PC-3 (cell line): ENCODE data around the gene CNTN2. TPM values are rescaled to one million over a fixed set of nuclear protein-coding genes. Genes with fewer than 3 reads are reported as not detected.

ENCODE experiments used
- ATAC-seq: fragments of 200-7000 bp; cut with Tn5 transposase; 2 replicates; pipeline ENCODE4 v1.9.1; 2020; ENCODE audit warnings: mild to moderate bottlenecking, moderate library complexity
- BruUV-seq: library from RNA; stranded (reverse); fragments of 400-500 nt; replicated peaks from 2 replicates; lab custom pipeline; 2021; lab: Mats Ljungman, UMichigan
- CTCF ChIA-PET: fragments of 300-600 bp; sonication (Branson Sonifier 250); formaldehyde crosslinking; loops from one replicate; lab custom pipeline; 2022; ENCODE audit warnings: antibody characterized with exemption; lab: Charles Lee
- POLR2A ChIA-PET: fragments of 300-600 bp; sonication (Branson Sonifier 250); formaldehyde crosslinking; loops from one replicate; lab custom pipeline; 2022; ENCODE audit warnings: antibody characterized with exemption; ENCODE audit not compliant: unreplicated experiment; lab: Charles Lee
- DNase-seq: peaks from one replicate; pipeline ENCODE4 v3.0.0-alpha.2; 2015
- H2AFZ ChIP-seq: fragments of 300-600 bp; sonication (generic); 2 replicates; pipeline ENCODE4 v1.6.0; 2016; ENCODE audit warnings: antibody characterized with exemption, low read length
- H3F3A ChIP-seq: fragments of 300-600 bp; sonication (generic); one replicate; pipeline ENCODE4 v1.6.0; 2017; ENCODE audit warnings: antibody characterized with exemption, low read length, control low read depth, mild to moderate bottlenecking; ENCODE audit not compliant: unreplicated experiment
- H3K27ac ChIP-seq: fragments of 300-600 bp; sonication (generic); 2 replicates; pipeline ENCODE4 v1.5.1; 2016; ENCODE audit warnings: mild to moderate bottlenecking, low read length
- H3K27me3 ChIP-seq: fragments of 300-600 bp; sonication (generic); 2 replicates; pipeline ENCODE4 v1.6.1; 2016; ENCODE audit warnings: low read length, mixed read lengths
- H3K36me3 ChIP-seq: fragments of 300-600 bp; sonication (generic); 2 replicates; pipeline ENCODE4 v1.6.1; 2016; ENCODE audit warnings: low read depth, mixed run types, low read length, mixed read lengths
- H3K4me1 ChIP-seq: fragments of 300-600 bp; sonication (generic); 2 replicates; pipeline ENCODE4 v1.5.1; 2016; ENCODE audit warnings: low read length; ENCODE audit not compliant: insufficient read depth
- H3K4me2 ChIP-seq: fragments of 300-600 bp; sonication (generic); 2 replicates; pipeline ENCODE4 v1.6.0; 2016; ENCODE audit warnings: low read length
- H3K4me3 ChIP-seq: fragments of 300-600 bp; sonication (generic); 2 replicates; pipeline ENCODE4 v1.5.1; 2016; ENCODE audit warnings: mild to moderate bottlenecking, low read length, mixed read lengths
- H3K79me2 ChIP-seq: fragments of 300-600 bp; sonication (generic); 2 replicates; pipeline ENCODE4 v1.6.1; 2017; ENCODE audit warnings: low read length, mixed read lengths
- H3K9ac ChIP-seq: fragments of 300-600 bp; sonication (generic); 2 replicates; pipeline ENCODE4 v1.6.0; 2016; ENCODE audit warnings: mild to moderate bottlenecking, low read length
- H3K9me2 ChIP-seq: fragments of 300-600 bp; sonication (generic); replicated peaks from 2 replicates; pipeline ENCODE4 v1.6.1; 2016; ENCODE audit warnings: mixed run types, low read length, mixed read lengths
- H3K9me3 ChIP-seq: fragments of 300-600 bp; sonication (generic); 2 replicates; pipeline ENCODE4 v1.6.1; 2016; ENCODE audit warnings: low read length, mixed read lengths
- H4K20me1 ChIP-seq: fragments of 300-600 bp; sonication (generic); 2 replicates; pipeline ENCODE4 v1.6.1; 2016; ENCODE audit warnings: low read length, mixed read lengths
- EZH2 ChIP-seq: fragments of 300-600 bp; sonication (generic); IDR thresholded peaks from one replicate; pipeline ENCODE4 v1.6.1; 2017; ENCODE audit warnings: antibody characterized with exemption, mild to moderate bottlenecking, low read length; ENCODE audit not compliant: unreplicated experiment
- EZH2phosphoT487 ChIP-seq: fragments of 300-600 bp; sonication (generic); IDR thresholded peaks from 2 replicates; pipeline ENCODE4 v1.6.1; 2018; ENCODE audit warnings: mild to moderate bottlenecking, antibody characterized with exemption, low read length, borderline replicate concordance
- intact Hi-C: fragments of 100-400 bp; cut with micrococcal nuclease; formaldehyde crosslinking; loops from 2 replicates; pipeline ENCODE4 v1.9.0; 2023
- total RNA-seq: library from RNA; depleted of rRNA; stranded (reverse); fragments of >200 nt; gene quantifications from 2 replicates; pipeline ENCODE4 v1.2.3, GENCODE V29; 2014
- TF ChIP-seq, protein P1 (sequence below): fragments of 300-600 bp; sonication (generic); conservative IDR thresholded peaks from 2 replicates; pipeline ENCODE4 v1.5.1; 2017; ENCODE audit warnings: antibody characterized with exemption, low read depth, mild to moderate bottlenecking, low read length

The CNTN2 gene
- total RNA-seq, 1 experiment from 2014 or later = 0.07 TPM

DNA sequence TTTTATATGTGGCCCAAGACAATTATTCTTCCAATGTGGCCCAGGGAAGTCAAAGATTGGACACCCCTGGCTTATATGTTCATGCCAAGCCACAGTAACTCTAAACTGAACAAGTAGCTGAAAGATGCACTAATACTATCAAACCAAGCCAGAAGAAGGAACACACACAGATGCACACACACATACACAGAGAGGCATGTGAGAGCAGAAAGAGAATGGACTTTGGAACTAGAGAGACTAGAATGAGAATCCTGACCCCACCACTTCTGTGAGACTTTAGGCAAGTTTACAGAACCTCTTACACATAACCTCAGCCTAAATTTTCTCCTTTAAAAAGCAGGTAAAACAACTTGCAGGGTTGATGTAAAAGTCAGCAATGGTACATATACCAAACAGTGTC, 52.4 kb downstream of the CNTN2 start:
- no peak overlapping the region for H3K9ac ChIP-seq
- H3K4me3 ChIP-seq = no peak overlapping the region
- peaks cover 78% of the 10 kb centered on the region for H3K36me3 ChIP-seq
- H4K20me1 ChIP-seq = no peaks in the 10 kb centered on the region
- no peaks in the 10 kb centered on the region for H3K79me2 ChIP-seq
- H3K27ac ChIP-seq = no peak overlapping the region
- H3K4me2 ChIP-seq = no peak overlapping the region
- H3K9me2 ChIP-seq = no peaks in the 10 kb centered on the region
- no peaks in the 10 kb centered on the region for H3F3A ChIP-seq
- ChIA-PET CTCF (interaction anchor here (1.0 kb wide), 1 partner anchor 34 kb away, joined by 3 read pairs; no protein-coding TSS in a partner anchor), POLR2A (interaction anchor here (0.7 kb wide), 1 partner anchor 537 kb away, joined by 3 read pairs; no protein-coding TSS in a partner anchor)
- intact Hi-C loops = no loop called here
- no peak for ATAC-seq
- TF ChIP-seq EZH2phosphoT487 (no peak), EZH2 (no peak)
- TF ChIP-seq, protein P1, sequence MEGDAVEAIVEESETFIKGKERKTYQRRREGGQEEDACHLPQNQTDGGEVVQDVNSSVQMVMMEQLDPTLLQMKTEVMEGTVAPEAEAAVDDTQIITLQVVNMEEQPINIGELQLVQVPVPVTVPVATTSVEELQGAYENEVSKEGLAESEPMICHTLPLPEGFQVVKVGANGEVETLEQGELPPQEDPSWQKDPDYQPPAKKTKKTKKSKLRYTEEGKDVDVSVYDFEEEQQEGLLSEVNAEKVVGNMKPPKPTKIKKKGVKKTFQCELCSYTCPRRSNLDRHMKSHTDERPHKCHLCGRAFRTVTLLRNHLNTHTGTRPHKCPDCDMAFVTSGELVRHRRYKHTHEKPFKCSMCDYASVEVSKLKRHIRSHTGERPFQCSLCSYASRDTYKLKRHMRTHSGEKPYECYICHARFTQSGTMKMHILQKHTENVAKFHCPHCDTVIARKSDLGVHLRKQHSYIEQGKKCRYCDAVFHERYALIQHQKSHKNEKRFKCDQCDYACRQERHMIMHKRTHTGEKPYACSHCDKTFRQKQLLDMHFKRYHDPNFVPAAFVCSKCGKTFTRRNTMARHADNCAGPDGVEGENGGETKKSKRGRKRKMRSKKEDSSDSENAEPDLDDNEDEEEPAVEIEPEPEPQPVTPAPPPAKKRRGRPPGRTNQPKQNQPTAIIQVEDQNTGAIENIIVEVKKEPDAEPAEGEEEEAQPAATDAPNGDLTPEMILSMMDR = no peak
- no TSS peak for BruUV-seq
- no peak overlapping the region for H2AFZ ChIP-seq
- H3K9me3 ChIP-seq = no peaks in the 10 kb centered on the region
- no peaks in the 10 kb centered on the region for H3K27me3 ChIP-seq
- H3K4me1 ChIP-seq = no peaks in the 10 kb centered on the region
- no peak for DNase-seq

DNA sequence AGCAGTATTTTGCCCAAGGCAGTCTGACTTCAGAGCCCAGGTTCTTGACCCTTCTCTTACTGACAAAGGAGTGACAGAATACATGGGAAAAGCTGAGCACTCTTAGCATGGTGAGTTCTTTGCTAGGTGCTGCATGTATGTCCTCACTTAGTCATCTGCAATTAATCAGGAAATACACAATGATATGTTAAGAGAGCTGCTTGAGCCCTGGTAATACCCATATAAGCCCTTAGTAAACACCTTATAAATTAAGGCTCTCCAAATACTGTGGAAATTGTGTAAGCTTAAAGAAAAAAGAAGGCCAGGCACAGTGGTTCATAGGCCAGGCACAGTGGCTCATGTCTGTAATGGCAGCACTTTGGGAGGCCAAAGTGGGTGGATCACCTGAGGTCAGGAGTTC, 55.2 kb downstream of the CNTN2 start:
- ChIA-PET CTCF (interaction anchor here (0.6 kb wide), 1 partner anchor 650 kb away, joined by 6 read pairs; no protein-coding TSS in a partner anchor), POLR2A (no interaction called here)
- Histone ChIP-seq H3K36me3 (peaks cover 83% of the 10 kb centered on the region), H3K9ac (no peak overlapping the region), H3F3A (no peaks in the 10 kb centered on the region), H3K27ac (no peak overlapping the region), H3K27me3 (no peaks in the 10 kb centered on the region), H3K9me2 (no peaks in the 10 kb centered on the region), H2AFZ (no peak overlapping the region), H3K4me3 (no peak overlapping the region), H3K79me2 (no peaks in the 10 kb centered on the region), H3K4me1 (no peaks in the 10 kb centered on the region), H4K20me1 (no peaks in the 10 kb centered on the region), H3K9me3 (no peaks in the 10 kb centered on the region), H3K4me2 (no peak overlapping the region)
- ATAC-seq = no peak
- no TSS peak for BruUV-seq
- no peak for TF ChIP-seq EZH2
- TF ChIP-seq, protein P1 = no peak
- no peak for TF ChIP-seq EZH2phosphoT487
- no peak for DNase-seq
- intact Hi-C loops = no loop called here

DNA sequence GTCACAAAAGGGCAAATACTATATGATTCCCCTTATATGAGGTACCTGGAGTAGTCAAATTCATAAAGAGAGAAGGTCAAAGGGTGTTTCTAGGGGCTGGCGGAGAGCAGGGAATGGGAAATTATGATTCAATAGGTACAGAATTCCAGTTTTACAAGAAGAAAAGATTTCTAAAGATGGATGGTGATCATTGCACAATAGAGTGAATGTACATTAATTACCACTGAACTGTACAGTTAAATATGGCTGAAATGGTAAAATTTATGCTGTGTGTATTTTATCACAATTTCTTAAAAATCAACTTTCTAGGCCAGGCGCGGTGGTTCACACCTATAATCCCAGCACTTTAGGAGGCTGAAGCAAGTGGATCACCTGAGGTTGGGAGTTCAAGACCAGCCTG, 59.4 kb downstream of the CNTN2 start:
- TF ChIP-seq, protein P1 = no peak
- TF ChIP-seq EZH2 = no peak
- no peak for TF ChIP-seq EZH2phosphoT487
- ATAC-seq = no peak

More for the DNA sequence above, 59.4 kb downstream of the CNTN2 start:
- no peaks in the 10 kb centered on the region for H3K9me2 ChIP-seq
- intact Hi-C loops = no loop called here
- H3K27ac ChIP-seq = no peak overlapping the region
- no peak overlapping the region for H3K4me3 ChIP-seq
- H3K27me3 ChIP-seq = no peaks in the 10 kb centered on the region
- ChIA-PET CTCF (no interaction called here), POLR2A (no interaction called here)
- no TSS peak for BruUV-seq
- H3K4me1 ChIP-seq = no peaks in the 10 kb centered on the region
- no peaks in the 10 kb centered on the region for H4K20me1 ChIP-seq
- H3K79me2 ChIP-seq = 0 out of 2 replicates have a peak, but pooled peaks cover 4% of the 10 kb centered on the region
- H2AFZ ChIP-seq = no peak overlapping the region
- no peaks in the 10 kb centered on the region for H3F3A ChIP-seq
- no peak overlapping the region for H3K4me2 ChIP-seq
- DNase-seq = no peak
- peaks cover 82% of the 10 kb centered on the region for H3K36me3 ChIP-seq
- no peak overlapping the region for H3K9ac ChIP-seq
- no peaks in the 10 kb centered on the region for H3K9me3 ChIP-seq
